Measurements from ENCODE around the gene SH3RF3.
"Not testable (repeated sequence)": the region's sequence is repeated elsewhere in the genome, so short reads cannot be mapped to it uniquely, and the experiment has no call there.

The SH3RF3 gene

DNA sequence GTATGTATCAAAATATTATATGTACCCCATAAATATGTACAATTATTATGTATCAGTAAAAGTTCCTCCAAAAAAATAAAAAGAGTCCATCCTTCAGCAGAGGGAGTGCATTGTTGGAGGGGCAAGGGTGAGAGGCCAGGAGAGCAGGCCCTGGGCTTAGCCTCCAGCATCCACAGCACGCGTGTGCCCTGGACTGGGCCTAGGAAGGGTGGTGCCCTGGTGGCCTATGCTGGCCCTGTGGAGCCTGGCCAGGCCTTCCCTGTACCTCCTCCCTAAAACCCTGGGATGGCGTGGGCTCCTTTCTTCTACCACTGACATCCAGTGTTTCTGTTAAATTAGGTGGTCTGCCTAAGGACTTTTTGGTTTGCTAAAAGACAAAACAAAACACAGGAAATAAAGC is 93.4 kb downstream of the SH3RF3 start:
- DNase-seq: no peak

GRCh38 chr2:109222825-109223471 is 93.9 kb downstream of the SH3RF3 start:
- no peak for DNase-seq

GRCh38 chr2:109223490-109223889 is 94.5 kb downstream of the SH3RF3 start:
- DNase-seq: no peak

DNA sequence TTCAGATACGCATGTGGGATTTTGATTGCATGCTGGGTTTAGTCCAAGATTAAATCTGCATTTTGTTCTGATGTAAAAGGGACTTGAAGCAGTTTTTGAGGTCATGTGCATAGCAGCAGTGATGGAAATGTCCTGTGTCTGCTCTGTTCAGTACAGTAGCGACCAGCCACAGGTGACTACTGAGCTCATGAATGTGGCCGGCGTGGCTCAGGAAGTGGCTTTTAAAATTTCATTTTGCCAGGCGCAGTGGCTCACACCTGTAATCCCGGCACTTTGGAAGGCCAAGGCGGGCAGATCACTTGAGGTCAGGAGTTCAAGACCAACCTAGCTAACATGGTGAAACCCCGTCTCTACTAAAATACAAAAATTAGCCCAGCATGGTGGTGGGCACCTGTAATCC is 95.3 kb downstream of the SH3RF3 start:
- not testable (repeated sequence) for DNase-seq

DNA sequence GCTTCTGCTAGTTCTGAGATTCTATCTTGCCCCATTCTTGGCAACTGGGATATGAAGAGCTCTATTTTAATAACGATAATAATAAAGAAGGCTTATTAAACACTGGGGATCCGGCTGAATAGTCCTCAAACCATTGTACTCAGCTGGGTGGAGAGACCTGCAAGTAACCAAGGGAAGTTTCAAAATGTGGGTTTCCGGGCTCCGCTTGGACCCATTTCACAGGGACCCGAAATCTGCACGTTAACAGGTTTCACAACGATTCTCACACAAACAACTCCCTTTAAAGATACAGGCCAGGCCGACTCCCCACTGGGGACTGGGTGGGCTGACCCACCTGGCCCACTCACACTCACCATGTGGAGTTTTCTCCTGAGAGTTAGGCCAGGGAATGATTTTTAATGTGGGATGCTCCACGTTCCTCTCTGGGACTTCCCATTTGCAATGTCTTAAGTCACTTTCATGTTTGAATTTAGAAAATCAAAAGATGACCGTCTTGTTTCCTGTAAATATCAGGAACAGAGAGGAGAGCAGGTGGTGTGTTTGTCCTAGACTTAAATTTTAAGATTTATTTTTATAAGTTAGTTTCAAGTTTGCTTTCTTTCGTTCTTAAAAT is 96.3 kb downstream of the SH3RF3 start:
- DNase-seq: no peak

- DNase-seq: no peak
Measured at GRCh38 chr2:109226128-109226527, 97.1 kb downstream of the SH3RF3 start.

GRCh38 chr2:109226622-109227021 is 97.6 kb downstream of the SH3RF3 start:
- no peak for DNase-seq

DNA sequence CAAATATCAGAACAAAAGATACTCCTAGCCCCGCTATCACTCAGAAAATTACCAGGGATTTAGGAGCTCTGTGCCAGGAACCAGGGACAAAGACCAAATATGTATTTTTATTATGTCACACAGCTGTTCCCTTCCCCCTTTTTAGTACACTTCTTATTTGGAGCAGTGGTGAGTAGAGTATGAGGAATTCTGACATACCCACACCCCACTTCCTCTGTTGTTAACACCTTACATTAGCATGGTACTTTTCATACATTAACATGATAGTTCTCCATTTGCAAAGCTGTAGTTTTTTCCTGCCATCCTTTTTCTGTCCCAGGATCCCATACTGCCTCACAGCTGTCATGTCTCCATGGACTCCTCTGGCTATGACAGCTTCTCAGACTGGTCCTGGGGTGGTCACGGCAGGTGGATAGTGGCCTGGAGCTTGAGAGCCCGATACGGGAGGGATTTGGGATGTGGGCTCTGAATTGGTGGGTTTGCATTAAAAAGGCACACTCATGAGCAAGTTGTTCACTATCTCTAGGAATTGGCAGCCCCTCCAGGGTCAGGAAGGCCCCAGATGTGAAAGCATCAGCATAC is 100.2 kb downstream of the SH3RF3 start:
- no peak for DNase-seq

DNA sequence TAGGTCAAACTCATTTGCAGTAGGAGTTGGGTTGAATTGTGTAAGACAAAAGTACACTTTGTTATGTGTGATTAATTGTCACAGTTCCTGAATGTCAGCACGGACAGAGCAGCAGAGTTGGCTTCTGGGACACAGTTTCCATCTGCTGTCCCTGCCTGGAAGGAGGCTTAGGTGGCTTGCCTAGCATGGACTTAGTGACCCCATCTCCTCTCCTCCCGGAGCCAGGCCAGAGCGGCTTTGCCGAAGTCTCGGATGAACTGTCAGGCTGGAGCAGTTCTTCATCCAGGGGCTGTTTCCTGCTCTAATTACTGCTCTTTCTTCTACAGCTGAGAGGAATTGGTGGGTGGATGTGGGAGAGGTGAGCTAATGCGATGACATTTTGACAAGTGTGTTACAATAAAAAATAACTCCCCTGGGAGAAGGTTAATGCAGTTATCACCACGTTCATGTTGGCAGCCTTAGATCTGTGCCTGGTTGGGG is 102.0 kb downstream of the SH3RF3 start:
- no peak for DNase-seq

- DNase-seq: no peak
Measured at GRCh38 chr2:109231428-109231827, 102.4 kb downstream of the SH3RF3 start.

- DNase-seq: no peak
Measured at GRCh38 chr2:109231996-109232705, 103.1 kb downstream of the SH3RF3 start.

DNA sequence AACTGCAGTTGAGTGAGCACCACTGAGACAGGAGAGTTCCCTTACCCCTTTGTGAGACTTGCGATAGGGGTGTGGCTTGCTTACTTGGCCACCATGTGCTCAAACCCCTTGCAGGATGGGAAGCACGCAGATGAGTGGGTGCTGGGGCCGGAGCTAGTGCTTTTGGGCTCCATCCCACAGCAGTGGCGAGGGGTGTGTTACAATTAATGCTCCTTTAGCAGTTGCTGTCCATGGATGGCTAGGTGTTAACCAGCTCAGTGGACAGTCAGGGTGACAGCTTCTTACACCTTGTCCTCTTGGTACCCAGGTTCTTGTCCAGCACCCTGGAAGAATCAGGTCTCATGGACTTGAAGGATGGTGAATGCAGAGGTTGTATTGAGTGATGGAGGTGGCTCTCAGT is 103.9 kb downstream of the SH3RF3 start:
- no peak for DNase-seq

DNA sequence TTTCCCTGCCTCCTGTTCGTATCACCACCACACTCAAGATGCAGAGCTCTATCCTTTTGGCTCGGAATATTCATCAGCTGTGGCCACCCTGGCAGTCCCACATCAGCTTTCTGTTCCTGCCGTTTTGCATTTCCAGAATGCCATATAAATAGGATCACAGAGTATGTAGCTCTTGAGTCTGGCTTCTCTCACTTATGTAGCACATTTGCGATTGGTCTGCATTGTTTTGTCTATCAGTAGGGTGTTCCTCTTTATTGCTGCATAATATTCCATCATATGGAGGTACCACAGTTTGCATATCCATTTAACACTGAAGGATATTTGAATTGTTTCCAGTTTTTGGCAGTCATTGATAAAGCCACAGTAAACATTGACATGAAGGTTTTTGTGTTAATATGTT is 104.6 kb downstream of the SH3RF3 start:
- DNase-seq: no peak

DNA sequence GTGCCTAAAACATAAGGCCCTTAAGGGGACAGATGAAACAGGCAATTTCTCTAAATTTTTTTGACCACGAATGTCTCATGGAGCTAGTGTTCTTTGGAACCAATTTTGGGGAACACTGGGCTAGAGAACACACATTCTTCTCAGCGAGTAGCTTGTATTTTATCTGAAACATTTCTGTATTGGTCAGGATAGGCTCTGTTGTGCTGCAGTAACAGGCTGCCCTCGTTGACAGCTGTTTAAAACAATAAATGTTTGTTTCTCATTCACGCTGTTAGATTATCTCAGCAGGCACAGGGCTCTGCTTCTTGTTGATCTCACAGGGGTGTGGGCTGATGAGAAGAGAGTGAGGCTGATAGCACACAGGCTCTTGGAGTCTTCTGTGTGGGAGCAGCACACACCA is 105.3 kb downstream of the SH3RF3 start:
- DNase-seq: no peak

DNA sequence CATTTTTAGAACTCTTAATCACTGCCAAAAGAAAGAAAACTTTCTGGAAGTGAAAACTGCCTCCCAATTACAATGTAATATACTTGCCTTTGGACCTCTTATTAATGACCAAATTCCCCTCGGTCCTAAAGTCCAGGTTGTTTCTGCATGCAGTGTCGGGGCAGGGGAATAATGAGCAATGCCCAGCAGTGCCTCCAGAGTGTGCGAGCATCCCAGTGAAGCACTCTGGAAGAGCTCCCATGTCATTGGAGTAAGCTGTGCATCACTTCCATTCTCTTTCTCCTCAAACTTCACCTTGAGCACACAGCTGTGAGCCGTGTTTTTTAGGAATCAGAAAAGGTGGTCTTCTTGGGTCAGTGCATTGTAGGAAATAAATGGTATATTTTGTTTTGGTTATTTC is 107.1 kb downstream of the SH3RF3 start:
- DNase-seq: no peak

DNA sequence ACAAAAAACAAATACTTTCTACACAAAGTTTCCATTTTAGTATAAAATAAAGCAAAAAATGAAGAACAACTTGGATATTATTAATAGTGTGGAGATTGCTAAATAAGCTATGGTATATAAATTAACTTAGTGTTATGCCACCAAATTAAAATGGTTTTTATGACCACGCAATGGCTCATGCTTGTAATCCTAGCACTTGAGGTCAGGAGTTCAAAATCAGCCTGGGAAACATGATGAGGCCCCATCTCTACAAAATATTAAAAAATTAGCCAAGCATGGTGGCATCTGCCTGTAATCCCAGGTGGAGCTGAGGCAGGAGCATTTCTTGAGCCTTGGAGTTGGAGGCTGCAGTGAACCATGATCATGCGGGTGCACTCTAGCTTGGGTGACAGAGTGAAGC is 108.8 kb downstream of the SH3RF3 start:
- DNase-seq: no peak

DNA sequence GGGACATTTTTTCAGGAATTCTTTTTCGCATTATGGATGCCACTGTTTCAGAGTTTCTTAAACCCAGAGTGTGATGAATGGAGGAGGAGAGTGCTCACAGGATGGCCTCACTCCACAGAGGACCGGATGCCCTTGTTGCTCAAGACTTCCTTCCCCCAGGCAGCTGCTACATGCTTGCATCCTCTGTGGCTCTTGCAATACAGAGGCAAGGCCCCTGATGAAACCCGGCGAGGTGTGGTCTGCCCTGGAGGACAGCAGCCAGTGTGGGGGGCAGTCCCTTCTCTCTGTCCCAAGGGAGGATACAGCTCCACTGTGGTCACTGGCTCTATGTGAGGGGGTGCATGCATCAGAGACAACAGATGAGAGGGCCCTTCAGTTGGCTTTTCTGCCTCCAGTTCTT is 109.6 kb downstream of the SH3RF3 start:
- peak; percentile 87 for DNase-seq

DNA sequence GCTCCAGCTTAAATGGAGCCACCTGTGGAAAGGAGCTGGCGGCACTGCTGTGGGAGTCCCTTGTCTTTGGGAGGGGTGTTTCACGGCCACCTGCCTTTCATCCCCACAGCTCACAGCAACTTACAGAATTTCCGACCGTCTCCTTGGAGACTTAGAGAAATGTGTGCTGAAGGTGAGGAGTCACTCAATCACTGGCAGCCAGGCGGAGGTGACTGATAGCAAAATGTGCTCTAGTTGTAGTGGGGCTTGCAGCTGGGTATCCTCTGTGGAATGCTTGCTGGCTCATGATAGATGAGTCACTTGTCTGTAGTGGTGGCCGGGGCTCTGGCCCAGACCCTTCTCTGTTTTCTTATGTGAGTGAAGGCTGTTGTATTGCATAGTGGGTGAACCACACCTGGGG is 110.7 kb downstream of the SH3RF3 start:
- DNase-seq: peak; percentile 80

GRCh38 chr2:109242210-109242653 is 113.2 kb downstream of the SH3RF3 start:
- DNase-seq: no peak

- peak; percentile 87 for DNase-seq
Measured at GRCh38 chr2:109242654-109243331, 113.8 kb downstream of the SH3RF3 start.

GRCh38 chr2:109243526-109244303 is 114.7 kb downstream of the SH3RF3 start:
- DNase-seq: no peak

- DNase-seq: no peak
Measured at GRCh38 chr2:109244304-109244582, 115.2 kb downstream of the SH3RF3 start.
